GM13977 (cell line): ENCODE data around the gene TRIM7.

Experiments used
- DNase-seq: peaks from one replicate; pipeline ENCODE4 v3.0.0; 2012; ENCODE audit warnings: low spot score
- CTCF ChIP-seq: IDR thresholded peaks from 2 replicates; pipeline ENCODE4 v1.5.1; 2012; ENCODE audit warnings: mild to moderate bottlenecking, control low read depth; ENCODE audit not compliant: insufficient read depth; ENCODE audit errors: extremely low read depth, missing control alignments
- in situ Hi-C: fragments of 300-500 bp; cut with MboI; formaldehyde crosslinking; loops from one replicate; pipeline ENCODE4 v1.12.0; 2022; ENCODE audit warnings: low sequenced_read_pairs, low pct_unique_long_range_greater_than_20kb, mixed read lengths, inconsistent platforms; ENCODE audit not compliant: unreplicated experiment

The TRIM7 gene

GRCh38 chr5:181159286-181160151, 45.5 kb downstream of the TRIM7 start:
- in situ Hi-C loops: no loop called here
- peak; percentile 86 for DNase-seq
- peak; percentile 92 for TF ChIP-seq CTCF

GRCh38 chr5:181158869-181159268, 46.1 kb downstream of the TRIM7 start:
- TF ChIP-seq CTCF: no peak
- in situ Hi-C loops: no loop called here
- no peak for DNase-seq

- no peak for TF ChIP-seq CTCF
- in situ Hi-C loops: no loop called here
- no peak for DNase-seq
Measured at GRCh38 chr5:181156758-181157157, 48.2 kb downstream of the TRIM7 start.

- no peak for TF ChIP-seq CTCF
- no peak for DNase-seq
- in situ Hi-C loops: no loop called here
Measured at GRCh38 chr5:181153814-181154213, 51.2 kb downstream of the TRIM7 start.

- no peak for TF ChIP-seq CTCF
- no peak for DNase-seq
- in situ Hi-C loops: no loop called here
Measured at GRCh38 chr5:181152406-181152805, 52.6 kb downstream of the TRIM7 start.

- no peak for TF ChIP-seq CTCF
- DNase-seq: no peak
- in situ Hi-C loops: no loop called here
Measured at GRCh38 chr5:181151146-181151545, 53.9 kb downstream of the TRIM7 start.
